Kidney (tissue), 14 donors: ENCODE measurements around the gene PLA2G15. TPM values are rescaled to one million over a fixed set of nuclear protein-coding genes. Genes with fewer than 3 reads are reported as not detected.
A peak's percentile ranks its signal among the peaks of the same experiment; 100 is the strongest.

Experiments
- DNase-seq, 5 donors: peaks; one replicate each; pipeline ENCODE4 v3.0.0-alpha.2; 2013 to 2020
- FAIRE-seq: peaks from 2 replicates; lab custom pipeline; 2012; peaks lifted over from hg19 to GRCh38; lab: Jason Lieb, UNC
- H3K27ac ChIP-seq, 2 donors: one replicate each; pipeline ENCODE4 v1.7.0; 2013; ENCODE audit warnings: low read depth in 2 of 2, low read length in 2 of 2, inconsistent platforms in 1 of 2
- H3K27me3 ChIP-seq: one replicate; pipeline ENCODE4 v1.7.1; 2013; ENCODE audit warnings: low read length, inconsistent platforms; ENCODE audit not compliant: control insufficient read depth, insufficient read depth
- H3K36me3 ChIP-seq, 3 donors: one replicate each; pipeline versions ENCODE4 v1.7.0 to v1.7.1; 2013; ENCODE audit warnings: low read length in 3 of 3, control low read depth in 1 of 3, inconsistent platforms in 1 of 3; ENCODE audit not compliant: insufficient read depth in 3 of 3, control insufficient read depth in 2 of 3
- H3K4me1 ChIP-seq, 3 donors: one replicate each; pipeline versions ENCODE4 v1.7.0 to v1.7.1; 2013; ENCODE audit warnings: low read length in 3 of 3, inconsistent platforms in 1 of 3, low read depth in 1 of 3; ENCODE audit not compliant: control insufficient read depth in 2 of 3, insufficient read depth in 2 of 3
- H3K4me3 ChIP-seq, 3 donors: one replicate each; pipeline versions ENCODE4 v1.7.0 to v1.8.1; 2013; ENCODE audit warnings: low read length in 3 of 3, control low read depth in 1 of 3, inconsistent platforms in 1 of 3
- H3K9ac ChIP-seq, 3 donors: one replicate each; pipeline versions ENCODE4 v1.7.0 to v1.7.1; 2013; ENCODE audit warnings: low read length in 3 of 3, control low read depth in 1 of 3, inconsistent platforms in 1 of 3
- H3K9me3 ChIP-seq, 3 donors: one replicate each; pipeline versions ENCODE4 v1.7.0 to v1.7.1; 2013; ENCODE audit warnings: low read length in 3 of 3, control low read depth in 1 of 3, inconsistent platforms in 1 of 3; ENCODE audit not compliant: control insufficient read depth in 2 of 3, insufficient read depth in 1 of 3
- intact Hi-C: fragments of 100-400 bp; cut with DNase I; formaldehyde crosslinking; loops from one replicate; pipeline ENCODE4 v1.11.1; 2022
- polyA plus RNA-seq: library from polyadenylated mRNA; stranded (reverse); fragments of 350-450 nt; fragmentation: Illumina TruSeq; extraction: RNeasy Lipid Tissue Mini Kit (QIAGEN cat#74804); gene quantifications from one replicate; pipeline ENCODE4 v1.2.3, GENCODE V29; 2014; ENCODE audit warnings: low read depth, low replicate concordance; ENCODE audit not compliant: insufficient read depth
- total RNA-seq: library from RNA; stranded (reverse); fragmentation: NEBNext Ultra II Directional; extraction: Animal tissue kit (Norgen Biotek cat#: 25700); gene quantifications from one replicate; pipeline ENCODE4 v1.2.1, GENCODE V29; 2021
- TF ChIP-seq, protein P1 (sequence below): IDR thresholded peaks from 3 replicates; pipeline ENCODE4 v1.5.1; 2012; ENCODE audit warnings: mild to moderate bottlenecking, moderate library complexity, borderline replicate concordance; ENCODE audit not compliant: insufficient read depth; ENCODE audit errors: extremely low read depth
- donor health status: control.
- donor health status: control.
- donor health status: control.
- donor health status: control.
- donor health status: control.
- donor health status: DM: yes; HTN: yes; CAD: no.
- donor health status: Normal renal cell carcinoma (clear cell type).

Gene PLA2G15
- total and polyA plus RNA-seq, 2 donors from 2014 or later, result 35.1 to 44.4 TPM

DNA sequence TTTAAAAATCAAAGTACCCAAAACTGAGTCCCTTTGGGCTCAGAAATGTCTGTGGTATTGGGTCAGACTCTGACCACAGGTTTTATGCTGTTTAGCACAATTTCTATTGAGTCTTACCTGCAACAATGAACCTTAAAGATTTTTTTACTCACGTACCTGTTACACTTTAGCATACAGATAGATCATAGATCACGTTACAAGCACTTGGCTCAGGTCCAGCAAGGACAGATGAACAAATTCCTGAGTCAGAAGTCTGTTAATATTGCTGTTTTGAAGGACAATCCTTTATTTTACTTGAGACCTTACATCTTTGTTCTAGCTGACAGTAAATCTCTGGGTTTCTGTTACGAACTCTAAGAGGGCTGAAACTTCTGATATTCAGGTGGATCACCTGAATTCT lies 52.7 kb downstream of the PLA2G15 start:
- no peak for FAIRE-seq
- TF ChIP-seq, protein P1, sequence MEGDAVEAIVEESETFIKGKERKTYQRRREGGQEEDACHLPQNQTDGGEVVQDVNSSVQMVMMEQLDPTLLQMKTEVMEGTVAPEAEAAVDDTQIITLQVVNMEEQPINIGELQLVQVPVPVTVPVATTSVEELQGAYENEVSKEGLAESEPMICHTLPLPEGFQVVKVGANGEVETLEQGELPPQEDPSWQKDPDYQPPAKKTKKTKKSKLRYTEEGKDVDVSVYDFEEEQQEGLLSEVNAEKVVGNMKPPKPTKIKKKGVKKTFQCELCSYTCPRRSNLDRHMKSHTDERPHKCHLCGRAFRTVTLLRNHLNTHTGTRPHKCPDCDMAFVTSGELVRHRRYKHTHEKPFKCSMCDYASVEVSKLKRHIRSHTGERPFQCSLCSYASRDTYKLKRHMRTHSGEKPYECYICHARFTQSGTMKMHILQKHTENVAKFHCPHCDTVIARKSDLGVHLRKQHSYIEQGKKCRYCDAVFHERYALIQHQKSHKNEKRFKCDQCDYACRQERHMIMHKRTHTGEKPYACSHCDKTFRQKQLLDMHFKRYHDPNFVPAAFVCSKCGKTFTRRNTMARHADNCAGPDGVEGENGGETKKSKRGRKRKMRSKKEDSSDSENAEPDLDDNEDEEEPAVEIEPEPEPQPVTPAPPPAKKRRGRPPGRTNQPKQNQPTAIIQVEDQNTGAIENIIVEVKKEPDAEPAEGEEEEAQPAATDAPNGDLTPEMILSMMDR, result no peak
- H3K9ac ChIP-seq, result no peak overlapping the region

DNA sequence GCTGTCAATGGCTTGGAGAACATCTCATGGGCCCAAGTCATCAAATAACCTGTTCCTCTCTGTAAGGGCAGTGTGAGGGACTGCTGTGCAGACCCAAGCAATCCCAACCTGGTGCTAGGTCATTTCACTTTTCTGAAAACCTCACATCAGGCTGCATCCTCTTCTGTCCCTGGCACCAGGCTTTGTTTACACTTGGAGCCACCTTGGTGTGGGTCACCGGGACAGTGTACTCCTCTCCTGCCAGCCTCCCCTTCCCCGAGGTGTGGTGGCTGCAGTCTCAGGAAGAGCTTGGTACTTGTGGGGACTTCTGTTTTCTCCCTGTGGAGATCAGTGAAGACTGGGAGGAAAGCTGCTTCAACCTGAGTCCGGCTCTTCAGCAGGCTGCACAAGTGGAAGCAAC lies 53.1 kb downstream of the PLA2G15 start:
- no peak overlapping the region for H3K27ac ChIP-seq
- no peaks in the 10 kb centered on the region for H3K9me3 ChIP-seq
- TF ChIP-seq, protein P1, result no peak
- H3K9ac ChIP-seq, result no peak overlapping the region
- H3K4me3 ChIP-seq, result no peak overlapping the region
- peaks cover 4 to 57% (median 52%) of the 10 kb centered on the region in 3 donors for H3K36me3 ChIP-seq
- no peak for FAIRE-seq
- peaks cover 0 to 9% (median 9%) of the 10 kb centered on the region in 3 donors for H3K4me1 ChIP-seq
- H3K27me3 ChIP-seq, result no peaks in the 10 kb centered on the region
- DNase-seq, result no peak
- intact Hi-C loops, result no loop called here

More for the DNA sequence above, 52.7 kb downstream of the PLA2G15 start:
- H3K4me1 ChIP-seq, result peaks cover 0 to 9% (median 9%) of the 10 kb centered on the region in 3 donors
- H3K9me3 ChIP-seq, result no peaks in the 10 kb centered on the region
- intact Hi-C loops, result no loop called here
- H3K4me3 ChIP-seq, result no peak overlapping the region
- no peaks in the 10 kb centered on the region for H3K27me3 ChIP-seq
- peaks cover 4 to 57% (median 52%) of the 10 kb centered on the region in 3 donors for H3K36me3 ChIP-seq
- no peak overlapping the region for H3K27ac ChIP-seq
- no peak for DNase-seq

DNA sequence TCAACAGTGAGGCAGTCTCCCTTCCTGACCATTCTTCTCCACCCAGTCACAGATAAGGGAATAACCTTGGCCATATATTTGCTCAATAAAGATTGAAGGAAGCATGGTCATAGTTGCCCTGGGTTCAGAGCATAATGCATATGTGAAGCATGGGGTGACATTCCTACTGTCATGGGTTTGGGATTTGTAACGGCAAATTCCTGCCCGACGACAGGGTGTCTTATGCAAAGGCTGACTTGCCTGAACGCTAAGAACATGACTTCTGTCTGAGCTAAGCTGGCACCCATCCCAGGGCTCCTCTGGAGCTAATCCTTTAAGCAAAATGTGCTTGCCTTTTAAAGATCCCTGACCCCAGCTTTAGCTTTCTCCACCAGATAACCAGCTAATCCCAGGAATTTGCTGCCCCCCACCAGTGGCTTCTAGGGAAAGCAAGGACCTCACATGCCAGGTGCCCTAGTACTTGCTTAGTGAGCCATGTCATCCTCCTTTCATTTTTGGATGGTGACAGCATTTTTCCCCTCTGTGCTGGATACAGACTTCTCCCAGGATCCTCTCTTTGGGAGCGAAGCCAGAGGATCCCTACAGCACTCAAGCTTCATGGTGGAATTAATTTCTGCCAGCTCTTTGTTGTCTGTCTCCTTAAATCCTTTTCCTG lies 53.9 kb downstream of the PLA2G15 start:
- FAIRE-seq, result no peak
- no peaks in the 10 kb centered on the region for H3K9me3 ChIP-seq
- peaks cover 4 to 59% (median 53%) of the 10 kb centered on the region in 3 donors for H3K36me3 ChIP-seq
- H3K27me3 ChIP-seq, result no peaks in the 10 kb centered on the region
- no peak overlapping the region for H3K9ac ChIP-seq
- intact Hi-C loops, result no loop called here
- TF ChIP-seq, protein P1, result no peak
- peak overlapping the region in 1 of 2 donors; percentile 3 for H3K27ac ChIP-seq
- no peak for DNase-seq
- no peak overlapping the region for H3K4me3 ChIP-seq
- peaks cover 0 to 9% (median 9%) of the 10 kb centered on the region in 3 donors for H3K4me1 ChIP-seq
